NCI-H1417 (cell line): ENCODE results near the gene LY6G6D.

Experiments
- DNase-seq, 3 experiments: peaks; one replicate each; lab custom pipeline; 2025; lab: John Stamatoyannopoulos, UW

LY6G6D gene

GRCh38 chr6:31764198-31764597 lies 49.0 kb downstream of the LY6G6D start:
- no peak for DNase-seq

GRCh38 chr6:31765559-31765909 lies 50.4 kb downstream of the LY6G6D start:
- DNase-seq, result no peak

- no peak for DNase-seq
Measured at GRCh38 chr6:31765910-31766794, 51.0 kb downstream of the LY6G6D start.

- no peak for DNase-seq
Measured at GRCh38 chr6:31767096-31767645, 52.0 kb downstream of the LY6G6D start.
